Measurements from ENCODE around the gene ASPG.

ASPG gene

DNA sequence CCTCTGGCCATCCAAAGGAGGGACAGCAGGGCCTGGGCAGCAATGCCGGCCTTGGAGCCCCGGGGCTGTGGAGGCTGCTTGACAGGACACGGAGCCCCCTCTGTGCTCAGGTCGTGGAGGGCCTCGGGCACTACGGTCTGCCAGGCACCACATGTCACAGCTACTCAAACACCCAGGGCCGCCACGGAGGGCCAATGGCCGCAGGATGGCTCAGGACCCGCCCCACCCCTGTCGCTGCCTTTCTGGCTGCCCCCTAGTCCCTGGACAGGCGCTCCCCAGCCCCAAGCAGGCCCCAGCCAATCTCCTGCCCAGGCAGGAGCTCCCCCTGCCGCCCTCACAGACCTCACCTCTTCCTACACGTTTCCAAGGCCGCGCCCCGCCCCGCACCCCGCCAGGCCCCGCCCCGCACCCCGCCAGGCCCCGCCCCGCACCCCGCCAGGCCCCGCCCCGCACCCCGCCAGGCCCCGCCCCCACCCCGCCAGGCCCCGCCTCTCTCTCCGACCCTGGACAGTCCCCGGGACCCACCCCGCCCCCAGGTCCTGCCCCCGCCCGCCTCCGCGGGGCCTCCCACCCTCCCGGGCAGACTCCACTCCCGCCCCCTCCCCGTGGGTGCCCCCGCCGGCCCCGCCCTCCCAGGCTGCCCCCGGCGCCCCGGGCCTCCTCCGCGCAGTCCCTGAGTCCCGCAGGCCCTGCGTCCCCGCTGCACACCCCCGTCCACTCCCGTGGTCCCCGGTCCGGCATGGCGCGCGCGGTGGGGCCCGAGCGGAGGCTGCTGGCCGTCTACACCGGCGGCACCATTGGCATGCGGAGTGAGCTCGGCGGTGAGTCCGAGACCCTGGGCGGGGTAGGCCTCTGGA, at the start of gene ASPG:
Gene ASPG (plus strand): TSS at position 669 of the 857 bp plus-strand sequence. CDS start 71 bp downstream, at position 740.
- in situ Hi-C loops (cut with MboI; ENCODE audit: low sequenced_read_pairs, unreplicated experiment): no loop called here
- TF ChIP-seq, protein P1, sequence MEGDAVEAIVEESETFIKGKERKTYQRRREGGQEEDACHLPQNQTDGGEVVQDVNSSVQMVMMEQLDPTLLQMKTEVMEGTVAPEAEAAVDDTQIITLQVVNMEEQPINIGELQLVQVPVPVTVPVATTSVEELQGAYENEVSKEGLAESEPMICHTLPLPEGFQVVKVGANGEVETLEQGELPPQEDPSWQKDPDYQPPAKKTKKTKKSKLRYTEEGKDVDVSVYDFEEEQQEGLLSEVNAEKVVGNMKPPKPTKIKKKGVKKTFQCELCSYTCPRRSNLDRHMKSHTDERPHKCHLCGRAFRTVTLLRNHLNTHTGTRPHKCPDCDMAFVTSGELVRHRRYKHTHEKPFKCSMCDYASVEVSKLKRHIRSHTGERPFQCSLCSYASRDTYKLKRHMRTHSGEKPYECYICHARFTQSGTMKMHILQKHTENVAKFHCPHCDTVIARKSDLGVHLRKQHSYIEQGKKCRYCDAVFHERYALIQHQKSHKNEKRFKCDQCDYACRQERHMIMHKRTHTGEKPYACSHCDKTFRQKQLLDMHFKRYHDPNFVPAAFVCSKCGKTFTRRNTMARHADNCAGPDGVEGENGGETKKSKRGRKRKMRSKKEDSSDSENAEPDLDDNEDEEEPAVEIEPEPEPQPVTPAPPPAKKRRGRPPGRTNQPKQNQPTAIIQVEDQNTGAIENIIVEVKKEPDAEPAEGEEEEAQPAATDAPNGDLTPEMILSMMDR (IDR thresholded peaks at IDR 0.05; ENCODE audit: borderline replicate concordance, control extremely low read depth, extremely low read depth, insufficient read depth, missing control alignments): no peak
- peak; percentile 73 for DNase-seq (ENCODE audit: low spot score)

DNA sequence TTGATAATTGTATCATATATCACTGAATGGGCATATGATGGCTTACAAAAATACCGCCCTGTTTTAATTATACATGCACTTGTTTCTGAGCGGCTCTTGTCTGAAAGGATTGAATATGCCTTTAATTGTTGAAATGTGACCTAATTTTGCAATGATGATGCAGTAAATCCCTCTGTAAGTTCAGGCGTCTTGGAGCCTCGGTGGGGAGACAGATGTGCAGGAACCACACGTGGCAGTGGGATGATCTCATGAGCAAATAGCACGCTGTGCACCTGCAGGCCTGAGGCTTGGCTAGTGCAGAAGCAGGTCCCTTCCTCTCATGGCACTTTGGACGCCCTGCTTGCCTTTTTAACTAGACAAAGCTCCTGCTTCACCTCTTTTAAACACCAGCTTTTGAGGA, 49.3 kb upstream of the ASPG start:
- no peak for DNase-seq (ENCODE audit: low spot score)
- TF ChIP-seq, protein P1 (IDR thresholded peaks at IDR 0.05; ENCODE audit: borderline replicate concordance, control extremely low read depth, extremely low read depth, insufficient read depth, missing control alignments): no peak
- in situ Hi-C loops (cut with MboI; ENCODE audit: low sequenced_read_pairs, unreplicated experiment): no loop called here

DNA sequence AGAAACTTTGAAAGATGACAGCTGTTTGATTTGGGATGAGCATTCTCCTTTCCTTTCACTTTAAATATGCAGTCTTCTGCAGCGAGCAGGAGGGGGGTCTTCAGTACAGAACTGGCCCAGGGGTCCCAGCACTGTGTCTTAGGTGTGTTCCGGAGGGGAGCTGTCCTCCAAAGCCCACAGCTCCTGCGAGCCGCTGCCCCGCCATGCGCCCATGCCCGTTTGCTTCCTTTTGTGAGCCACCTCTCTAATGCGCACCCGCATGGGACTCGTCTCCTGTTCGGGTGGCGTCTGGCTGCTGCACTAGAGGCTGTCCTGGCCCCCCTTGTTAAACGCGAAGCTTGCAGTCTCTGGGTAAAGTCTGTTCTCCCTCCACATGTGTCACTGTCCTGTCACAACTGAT, 48.4 kb upstream of the ASPG start:
- TF ChIP-seq, protein P1 (IDR thresholded peaks at IDR 0.05; ENCODE audit: borderline replicate concordance, control extremely low read depth, extremely low read depth, insufficient read depth, missing control alignments): no peak
- DNase-seq (ENCODE audit: low spot score): no peak
- in situ Hi-C loops (cut with MboI; ENCODE audit: low sequenced_read_pairs, unreplicated experiment): no loop called here

DNA sequence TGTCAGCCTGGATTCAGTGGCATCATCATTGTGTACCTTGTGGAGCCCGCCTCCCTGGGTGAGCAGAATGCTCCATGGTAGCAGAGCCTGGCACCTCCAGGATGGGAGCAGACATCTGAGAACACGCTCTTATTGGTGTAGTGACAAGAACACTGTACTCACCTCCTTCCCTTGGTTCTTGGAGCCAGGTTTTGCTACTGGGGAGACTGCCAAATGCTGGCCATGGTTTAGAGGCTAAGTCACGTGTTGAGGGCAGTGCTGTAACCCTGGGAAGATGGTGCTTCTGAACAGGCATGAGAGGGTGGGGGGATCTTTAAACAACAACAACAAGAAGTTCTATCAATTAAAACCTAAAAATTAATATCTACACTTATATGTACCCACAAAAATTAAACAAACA, 47.6 kb upstream of the ASPG start:
- no peak for DNase-seq (ENCODE audit: low spot score)
- in situ Hi-C loops (cut with MboI; ENCODE audit: low sequenced_read_pairs, unreplicated experiment): no loop called here
- TF ChIP-seq, protein P1 (IDR thresholded peaks at IDR 0.05; ENCODE audit: borderline replicate concordance, control extremely low read depth, extremely low read depth, insufficient read depth, missing control alignments): no peak

DNA sequence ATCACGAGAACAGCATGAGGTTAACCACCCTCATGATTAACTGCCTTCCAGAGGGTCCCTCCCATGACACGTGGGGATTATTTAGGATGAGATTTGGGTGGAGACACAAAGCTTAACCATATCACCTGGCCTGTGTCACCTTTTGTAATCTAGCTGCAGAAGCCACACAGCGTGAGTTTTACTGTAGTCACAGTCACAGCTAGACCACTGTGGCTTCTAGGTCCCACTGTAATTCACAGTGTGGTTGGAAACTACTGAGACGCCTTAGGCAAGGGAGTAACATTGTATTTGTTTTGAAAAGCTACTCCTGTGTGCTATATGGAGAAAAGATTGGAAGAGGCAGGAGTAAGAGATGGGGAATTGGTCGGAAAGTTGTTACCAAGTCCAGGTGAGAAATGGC, 46.3 kb upstream of the ASPG start:
- no peak for DNase-seq (ENCODE audit: low spot score)
- TF ChIP-seq, protein P1 (IDR thresholded peaks at IDR 0.05; ENCODE audit: borderline replicate concordance, control extremely low read depth, extremely low read depth, insufficient read depth, missing control alignments): no peak
- in situ Hi-C loops (cut with MboI; ENCODE audit: low sequenced_read_pairs, unreplicated experiment): no loop called here

DNA sequence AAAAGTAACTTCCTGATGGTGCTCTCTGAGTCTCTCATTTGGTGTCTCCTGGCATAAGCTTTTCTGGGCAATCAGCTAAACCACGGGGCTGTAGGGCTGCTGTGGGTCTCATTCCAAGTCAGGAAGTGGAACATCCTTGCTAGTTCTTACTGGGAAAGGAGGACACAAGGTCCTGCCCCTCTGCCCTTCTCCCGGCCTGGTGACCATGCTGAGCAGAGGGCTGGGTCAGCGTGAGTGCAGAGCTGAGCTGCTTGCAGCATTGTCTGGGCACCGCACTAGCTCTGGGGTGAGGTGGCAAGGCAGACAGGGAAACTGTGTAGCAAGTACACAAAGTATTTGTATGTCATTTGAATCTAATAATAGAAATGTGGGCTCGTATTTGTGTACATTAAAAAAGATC, 45.0 kb upstream of the ASPG start:
- TF ChIP-seq, protein P1 (IDR thresholded peaks at IDR 0.05; ENCODE audit: borderline replicate concordance, control extremely low read depth, extremely low read depth, insufficient read depth, missing control alignments): no peak
- in situ Hi-C loops (cut with MboI; ENCODE audit: low sequenced_read_pairs, unreplicated experiment): no loop called here
- no peak for DNase-seq (ENCODE audit: low spot score)
